ENCODE data around the gene LRRC8C. TPM values are rescaled to one million over a fixed set of nuclear protein-coding genes. Genes with fewer than 3 reads are reported as not detected.

LRRC8C gene
- total RNA-seq, 1 donor from 2014 or later, result 9.8 TPM

GRCh38 chr1:89767618-89768017 is 134.7 kb downstream of the LRRC8C start:
- TF ChIP-seq, protein P1, sequence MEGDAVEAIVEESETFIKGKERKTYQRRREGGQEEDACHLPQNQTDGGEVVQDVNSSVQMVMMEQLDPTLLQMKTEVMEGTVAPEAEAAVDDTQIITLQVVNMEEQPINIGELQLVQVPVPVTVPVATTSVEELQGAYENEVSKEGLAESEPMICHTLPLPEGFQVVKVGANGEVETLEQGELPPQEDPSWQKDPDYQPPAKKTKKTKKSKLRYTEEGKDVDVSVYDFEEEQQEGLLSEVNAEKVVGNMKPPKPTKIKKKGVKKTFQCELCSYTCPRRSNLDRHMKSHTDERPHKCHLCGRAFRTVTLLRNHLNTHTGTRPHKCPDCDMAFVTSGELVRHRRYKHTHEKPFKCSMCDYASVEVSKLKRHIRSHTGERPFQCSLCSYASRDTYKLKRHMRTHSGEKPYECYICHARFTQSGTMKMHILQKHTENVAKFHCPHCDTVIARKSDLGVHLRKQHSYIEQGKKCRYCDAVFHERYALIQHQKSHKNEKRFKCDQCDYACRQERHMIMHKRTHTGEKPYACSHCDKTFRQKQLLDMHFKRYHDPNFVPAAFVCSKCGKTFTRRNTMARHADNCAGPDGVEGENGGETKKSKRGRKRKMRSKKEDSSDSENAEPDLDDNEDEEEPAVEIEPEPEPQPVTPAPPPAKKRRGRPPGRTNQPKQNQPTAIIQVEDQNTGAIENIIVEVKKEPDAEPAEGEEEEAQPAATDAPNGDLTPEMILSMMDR (conservative IDR thresholded peaks at IDR 0.05; ENCODE audit: low read depth, low read length), result no peak
- no peak for DNase-seq (ENCODE audit: low read depth)
- no peak overlapping the region for H3K4me3 ChIP-seq (ENCODE audit: low read depth, low read length)

Other genes starting within 250 kb of the LRRC8C start
- gene LRRC8B, start 108.3 kb upstream of the LRRC8C start, total RNA-seq, result 5.0 and 12.2 TPM in 2 replicates
- 27.1 and 33.8 TPM in 2 replicates for gene LRRC8D, start 187.9 kb downstream of the LRRC8C start, total RNA-seq

Data from epithelial cell of proximal tubule (primary cell).